ENCODE results near the gene TRIM60. TPM values are rescaled to one million over a fixed set of nuclear protein-coding genes. Genes with fewer than 3 reads are reported as not detected.

TRIM60 gene
- total and polyA plus RNA-seq, 2 donors (not counting 3 experiments of a cell fraction or from before 2014, with no cell fraction given), result not detected

DNA sequence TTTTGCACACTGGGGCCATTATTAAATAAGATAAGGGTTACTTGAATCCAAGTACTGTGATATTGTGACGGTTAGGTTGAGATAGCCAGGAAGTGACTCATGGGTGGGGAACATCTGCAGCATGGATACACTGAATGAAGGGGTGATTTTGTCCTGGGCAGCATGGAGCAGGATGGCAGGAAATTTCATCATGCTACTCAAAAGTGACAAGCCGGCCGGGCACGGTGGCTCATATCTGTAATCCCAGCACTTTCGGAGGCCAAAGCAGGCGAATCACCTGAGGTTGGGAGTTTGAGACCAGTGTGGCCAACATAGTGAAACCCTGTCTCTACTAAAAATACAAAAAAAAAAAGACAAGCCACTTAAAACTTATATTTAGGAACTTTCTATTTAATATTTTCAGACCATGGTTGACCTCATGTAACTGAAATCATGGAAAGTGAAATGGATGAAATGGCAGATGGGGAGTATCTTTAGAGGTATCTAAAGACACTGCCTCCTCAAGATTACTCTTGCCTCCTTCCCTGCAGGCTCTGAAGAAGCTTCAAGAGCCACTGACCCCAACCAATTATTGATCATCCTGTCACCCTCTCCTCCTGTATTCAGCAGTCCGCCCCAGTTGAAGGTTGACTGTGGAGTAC is 3.9 kb upstream of the TRIM60 start:
- H3K27ac ChIP-seq (ENCODE audit: insufficient read depth, low read depth, low read length), result no peak overlapping the region
- FAIRE-seq (no peak), DNase-seq (ENCODE audit: low read depth, low spot score) (no peak)
- intact Hi-C loops (cut with micrococcal nuclease) (no loop called here), dilution Hi-C loops (cut with MboI; ENCODE audit: extremely low pct_ligation_motif_present, low sequenced_read_pairs) (no loop called here)
- H3K4me2 ChIP-seq (ENCODE audit: insufficient read depth, low read length), result no peak overlapping the region
- H2AFZ ChIP-seq (ENCODE audit: low read depth, low read length), result no peak overlapping the region
- no peaks in the 10 kb centered on the region for H3K36me3 ChIP-seq (ENCODE audit: control insufficient read depth in 2 of 2, extremely low read depth in 1 of 2, insufficient read depth in 2 of 2, low read length in 2 of 2)
- no peaks in the 10 kb centered on the region for H4K20me1 ChIP-seq (replicated peaks; ENCODE audit: control insufficient read depth, extremely low read depth, insufficient read depth, low read length)
- TF ChIP-seq POLR2A (IDR thresholded peaks at IDR 0.05; ENCODE audit: low read depth, low read length) (no peak), FOS (IDR thresholded peaks at IDR 0.05; ENCODE audit: borderline replicate concordance, insufficient read depth, low read length) (no peak), GATA2 (IDR thresholded peaks at IDR 0.05; ENCODE audit: insufficient read depth, insufficient read length, low read depth, low read length) (no peak), POLR2AphosphoS5 (IDR thresholded peaks at IDR 0.05; ENCODE audit: insufficient read depth, low read depth, low read length) (no peak), MYC (IDR thresholded peaks at IDR 0.05; ENCODE audit: low read depth, low read length) (no peak), EZH2 (IDR thresholded peaks at IDR 0.05; ENCODE audit: borderline replicate concordance, low read depth, low read length, severe bottlenecking) (no peak), JUN (IDR thresholded peaks at IDR 0.05; ENCODE audit: borderline replicate concordance, insufficient read depth, insufficient read length, low read depth) (no peak)
- TF ChIP-seq, protein P1, sequence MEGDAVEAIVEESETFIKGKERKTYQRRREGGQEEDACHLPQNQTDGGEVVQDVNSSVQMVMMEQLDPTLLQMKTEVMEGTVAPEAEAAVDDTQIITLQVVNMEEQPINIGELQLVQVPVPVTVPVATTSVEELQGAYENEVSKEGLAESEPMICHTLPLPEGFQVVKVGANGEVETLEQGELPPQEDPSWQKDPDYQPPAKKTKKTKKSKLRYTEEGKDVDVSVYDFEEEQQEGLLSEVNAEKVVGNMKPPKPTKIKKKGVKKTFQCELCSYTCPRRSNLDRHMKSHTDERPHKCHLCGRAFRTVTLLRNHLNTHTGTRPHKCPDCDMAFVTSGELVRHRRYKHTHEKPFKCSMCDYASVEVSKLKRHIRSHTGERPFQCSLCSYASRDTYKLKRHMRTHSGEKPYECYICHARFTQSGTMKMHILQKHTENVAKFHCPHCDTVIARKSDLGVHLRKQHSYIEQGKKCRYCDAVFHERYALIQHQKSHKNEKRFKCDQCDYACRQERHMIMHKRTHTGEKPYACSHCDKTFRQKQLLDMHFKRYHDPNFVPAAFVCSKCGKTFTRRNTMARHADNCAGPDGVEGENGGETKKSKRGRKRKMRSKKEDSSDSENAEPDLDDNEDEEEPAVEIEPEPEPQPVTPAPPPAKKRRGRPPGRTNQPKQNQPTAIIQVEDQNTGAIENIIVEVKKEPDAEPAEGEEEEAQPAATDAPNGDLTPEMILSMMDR (IDR thresholded peaks at IDR 0.05; ENCODE audit: extremely low read depth in 1 of 2, insufficient read depth in 1 of 2, low read depth in 1 of 2, low read length in 2 of 2), result no peak
- TF ChIP-seq, protein P2, sequence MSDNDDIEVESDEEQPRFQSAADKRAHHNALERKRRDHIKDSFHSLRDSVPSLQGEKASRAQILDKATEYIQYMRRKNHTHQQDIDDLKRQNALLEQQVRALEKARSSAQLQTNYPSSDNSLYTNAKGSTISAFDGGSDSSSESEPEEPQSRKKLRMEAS (IDR thresholded peaks at IDR 0.05; ENCODE audit: insufficient read depth, insufficient read length), result no peak
- BruUV-seq (replicated peaks), result no TSS peak
- H3K79me2 ChIP-seq (ENCODE audit: control insufficient read depth, insufficient read depth, low read length), result no peaks in the 10 kb centered on the region
- ChIA-PET POLR2A (no interaction called here), CTCF (no interaction called here)
- no peaks in the 10 kb centered on the region for H3K4me1 ChIP-seq (ENCODE audit: control insufficient read depth, extremely low read depth, insufficient read depth, low read length)
- H3K27me3 ChIP-seq (ENCODE audit: control insufficient read depth in 2 of 2, insufficient read depth in 2 of 2, low read length in 2 of 2), result no peaks in the 10 kb centered on the region
- H3K9me1 ChIP-seq (replicated peaks; ENCODE audit: control insufficient read depth, extremely low read depth, insufficient read depth, low read length), result no peaks in the 10 kb centered on the region
- no peaks in the 10 kb centered on the region for H3K9me3 ChIP-seq (replicated peaks; ENCODE audit: control insufficient read depth, insufficient read depth, low read length)
- no peak overlapping the region for H3K9ac ChIP-seq (replicated peaks; ENCODE audit: extremely low read depth, insufficient read depth, low read length)
- H3K4me3 ChIP-seq (replicated peaks in 1 of 3; ENCODE audit: insufficient read depth in 1 of 3, low read depth in 1 of 3, low read length in 3 of 3), result no peak overlapping the region

Measured in endothelial cell of umbilical vein (primary cell).